Stimulated activated naive CD8-positive, alpha-beta T cell treated with anti-CD3 and anti-CD28 coated beads, Interleukin-15, Interleukin-2, amounts not matched to agents 100 U/mL and 50 U/mL, for 24 hours (primary cell): ENCODE measurements around the gene ZNF302.
"Not testable (repeated sequence)": the region's sequence is repeated elsewhere in the genome, so short reads cannot be mapped to it uniquely, and the experiment has no call there.

Experiments
- ATAC-seq: fragments of 150-1000 bp; cut with Tn5 transposase; one replicate; pipeline ENCODE4 v1.10.0; 2021
- DNase-seq: peaks from one replicate; pipeline ENCODE4 v3.0.0; 2021

Gene ZNF302

DNA sequence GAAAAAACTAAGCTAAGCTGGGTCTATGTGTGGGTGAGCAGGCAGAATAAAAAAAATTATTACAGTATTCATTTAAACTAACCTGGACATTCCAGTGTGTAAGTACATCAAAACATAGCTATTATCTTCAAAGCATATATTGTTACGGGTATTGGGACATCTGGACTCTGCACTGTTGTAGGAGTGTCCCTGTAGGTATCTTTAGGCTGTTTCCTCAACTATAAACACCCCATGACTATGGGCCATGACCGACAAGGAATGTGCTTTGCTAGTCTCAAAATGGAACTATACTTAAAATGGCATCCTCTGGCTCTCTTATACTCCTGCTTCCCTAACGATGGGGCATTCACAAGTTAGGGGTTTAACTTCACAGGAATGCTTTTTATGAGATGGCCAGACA lies 3.9 kb upstream of the ZNF302 start:
- DNase-seq (no peak), ATAC-seq (no peak)

DNA sequence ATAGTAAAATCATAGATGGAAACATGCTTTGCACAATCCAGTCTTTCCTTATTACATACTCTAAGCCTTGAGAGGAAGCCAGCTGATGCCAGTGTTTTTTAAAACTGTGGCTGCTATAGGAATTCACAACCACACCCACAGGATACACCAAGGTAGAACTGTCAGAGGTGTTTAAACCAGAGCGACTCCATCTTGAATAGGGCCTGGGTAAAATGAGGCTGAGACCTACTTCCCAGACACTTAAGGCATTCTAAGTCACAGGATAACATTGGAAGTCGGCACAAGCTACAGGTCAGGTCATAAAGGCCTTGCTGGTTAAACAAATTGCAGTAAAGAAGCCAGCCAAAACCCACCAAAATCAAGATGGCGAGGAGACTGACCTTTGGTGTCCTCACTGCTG lies 2.2 kb upstream of the ZNF302 start:
- no peak for DNase-seq

DNA sequence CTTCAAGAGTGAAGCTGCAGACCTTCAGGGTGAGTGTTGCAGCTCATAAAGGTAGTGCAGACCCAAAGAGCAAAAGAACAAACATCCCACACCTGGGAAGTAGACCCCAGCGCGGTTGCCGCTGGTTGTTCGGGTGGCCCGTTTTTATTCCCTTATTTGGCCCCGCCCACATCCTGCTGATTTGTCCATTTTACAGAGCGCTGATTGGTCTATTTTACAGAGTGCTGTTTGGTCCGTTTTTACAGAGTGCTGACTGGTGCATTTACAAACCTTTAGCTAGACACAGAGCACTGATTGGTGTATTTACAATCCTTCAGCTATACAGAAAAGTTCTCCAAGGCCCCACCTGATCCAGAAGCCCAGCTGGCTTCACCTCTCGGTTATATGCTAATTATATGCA lies 1.6 kb upstream of the ZNF302 start:
- DNase-seq = no peak
- no peak for ATAC-seq

More for the DNA sequence above, 2.2 kb upstream of the ZNF302 start:
- no peak for ATAC-seq

DNA sequence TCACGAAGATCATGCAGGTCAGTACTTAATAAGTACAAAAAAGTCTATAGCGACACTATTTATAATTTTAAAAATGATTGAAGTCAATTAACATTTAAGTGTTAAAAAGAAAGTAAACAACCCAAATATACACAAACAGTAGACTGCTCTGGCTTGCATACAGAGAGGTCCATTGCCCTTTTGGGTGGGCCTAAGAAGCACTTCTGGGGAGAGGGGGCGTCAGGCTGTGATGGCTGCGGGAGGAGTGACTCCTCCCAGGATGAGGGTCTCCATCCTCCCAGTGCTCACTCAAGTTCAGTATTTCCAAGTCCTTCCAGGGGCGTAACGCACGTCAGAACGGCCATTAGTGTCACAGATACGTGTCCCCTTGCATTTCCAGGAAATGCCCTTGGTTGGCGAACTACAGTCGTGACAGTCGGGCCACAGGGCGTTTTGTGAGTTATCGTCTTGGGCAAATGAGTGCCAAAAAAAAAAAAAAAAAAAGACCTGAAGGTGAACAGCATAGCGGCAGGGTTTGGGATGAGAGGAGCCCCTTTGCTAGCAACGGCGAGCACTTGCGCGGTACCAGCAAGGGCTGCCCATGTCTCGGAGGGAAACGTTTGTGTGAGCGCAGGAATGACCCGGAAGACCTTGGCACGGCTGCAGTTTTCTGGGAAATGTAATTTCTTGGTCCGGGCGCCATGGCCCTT lies 637 bp upstream of the ZNF302 start, which contains the start of gene SCGB2B2:
Gene SCGB2B2 (minus strand): TSS at position 463 of the 689 bp plus-strand sequence. CDS start 82,596 bp downstream, outside the sequence.
- DNase-seq (no peak), ATAC-seq (peak; percentile 80)

DNA sequence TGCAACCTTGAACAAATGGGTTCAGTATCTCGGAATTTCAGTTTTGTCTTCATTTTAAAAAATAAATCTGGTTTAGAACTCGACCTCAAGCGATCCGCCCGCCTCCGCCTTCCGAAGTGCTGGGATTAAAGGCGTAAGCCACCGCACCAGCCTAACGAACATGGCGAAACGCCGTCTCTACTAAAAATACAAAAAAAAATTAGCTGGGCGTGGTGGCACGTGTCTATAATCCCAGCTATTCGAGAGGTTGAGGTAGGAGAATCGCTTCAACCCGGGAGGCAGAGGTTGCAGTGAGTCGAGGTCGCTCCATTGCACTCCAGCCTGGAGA lies 571 bp downstream of the ZNF302 start:
- ATAC-seq (no peak), DNase-seq (no peak)

DNA sequence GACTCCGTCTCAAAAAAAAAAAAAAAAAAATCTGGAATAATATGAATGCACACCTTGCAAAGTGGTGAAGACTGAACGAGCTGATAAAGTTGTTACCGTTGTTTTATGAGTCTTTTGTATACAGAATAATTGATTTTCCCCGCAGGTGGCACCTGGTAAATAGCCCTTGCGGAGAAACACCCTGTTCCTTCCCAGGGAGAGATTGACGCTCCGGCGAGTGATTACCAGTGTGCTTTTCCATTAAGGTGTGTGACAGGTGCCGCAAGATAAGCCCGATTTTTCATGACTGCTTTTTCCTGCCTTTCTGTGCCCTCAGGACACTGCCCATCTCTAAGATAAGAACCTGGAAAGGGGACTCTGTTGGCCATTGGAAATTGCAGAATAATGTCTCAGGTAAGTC lies 943 bp downstream of the ZNF302 start:
- ATAC-seq (no peak), DNase-seq (no peak)

DNA sequence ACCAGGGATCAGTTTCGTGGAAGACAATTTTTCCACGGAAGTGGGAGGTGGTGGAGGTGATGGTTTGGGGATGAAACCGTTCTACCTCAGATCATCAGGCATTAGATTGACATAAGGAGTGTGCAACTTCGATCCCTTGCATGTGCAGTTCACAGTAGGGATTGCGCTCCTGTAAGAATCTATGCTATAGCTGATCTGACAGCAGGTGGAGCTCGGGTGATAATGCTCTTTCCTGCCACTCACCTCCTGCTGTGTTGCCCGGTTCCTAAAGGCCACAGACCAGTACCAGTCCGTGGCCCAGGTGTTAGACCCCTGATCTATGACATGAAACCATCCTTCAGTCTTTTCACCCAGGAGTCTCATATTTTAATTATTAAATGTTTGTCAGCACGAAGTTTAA lies 4.0 kb downstream of the ZNF302 start:
- ATAC-seq (no peak), DNase-seq (no peak)

DNA sequence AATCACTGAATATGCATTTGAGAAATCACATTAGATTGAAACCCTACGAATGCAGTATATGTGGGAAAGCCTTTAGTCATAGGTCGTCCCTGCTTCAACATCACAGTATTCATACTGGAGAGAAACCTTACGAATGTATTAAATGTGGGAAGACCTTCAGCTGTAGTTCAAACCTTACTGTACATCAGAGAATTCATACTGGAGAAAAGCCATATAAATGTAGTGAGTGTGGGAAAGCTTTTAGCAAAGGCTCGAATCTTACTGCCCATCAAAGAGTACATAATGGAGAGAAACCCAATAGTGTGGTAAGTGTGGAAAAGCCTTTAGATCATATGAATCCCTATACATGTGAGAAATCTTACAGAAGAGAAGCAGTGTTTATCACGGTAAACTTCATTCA lies 7.8 kb downstream of the ZNF302 start:
- not testable (repeated sequence) for ATAC-seq, DNase-seq

DNA sequence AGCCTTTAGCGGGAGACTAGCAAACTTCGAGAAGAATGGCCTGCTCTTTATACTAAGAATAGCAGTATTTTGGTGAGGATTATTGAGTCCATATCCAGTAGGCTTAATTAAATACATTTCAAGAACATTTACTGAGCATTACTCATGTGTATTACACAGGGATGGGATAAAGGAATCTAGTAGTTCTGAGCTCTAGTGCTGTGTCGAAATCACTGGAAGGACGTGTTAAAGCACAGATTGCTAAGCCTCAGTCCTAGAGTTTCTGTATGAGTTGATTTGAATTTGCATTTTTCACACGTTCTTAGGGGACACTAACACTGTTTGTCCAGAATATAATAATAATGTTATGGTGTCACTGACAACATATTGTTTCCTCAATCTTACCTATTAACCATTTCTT lies 9.0 kb downstream of the ZNF302 start:
- DNase-seq (no peak), ATAC-seq (no peak)

DNA sequence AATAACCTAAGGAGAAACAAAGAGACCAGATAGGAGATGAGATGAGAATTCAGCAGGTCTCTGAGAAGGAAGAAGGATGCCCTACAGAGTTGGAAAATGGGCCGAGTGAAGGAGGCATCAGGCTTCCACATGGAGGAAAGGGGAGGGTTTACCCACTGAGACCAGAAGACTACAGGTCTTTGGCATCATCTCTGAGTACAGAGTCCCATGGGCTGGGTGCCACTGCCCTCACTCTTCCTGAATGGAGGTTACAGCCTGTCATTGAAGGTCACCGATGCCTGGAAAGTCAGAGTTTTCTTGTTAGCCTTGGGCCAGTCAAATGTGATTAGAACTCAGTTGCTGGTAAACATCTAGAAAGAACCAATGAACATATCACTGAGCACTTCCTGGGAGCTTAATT lies 9.9 kb downstream of the ZNF302 start:
- DNase-seq (no peak), ATAC-seq (no peak)

DNA sequence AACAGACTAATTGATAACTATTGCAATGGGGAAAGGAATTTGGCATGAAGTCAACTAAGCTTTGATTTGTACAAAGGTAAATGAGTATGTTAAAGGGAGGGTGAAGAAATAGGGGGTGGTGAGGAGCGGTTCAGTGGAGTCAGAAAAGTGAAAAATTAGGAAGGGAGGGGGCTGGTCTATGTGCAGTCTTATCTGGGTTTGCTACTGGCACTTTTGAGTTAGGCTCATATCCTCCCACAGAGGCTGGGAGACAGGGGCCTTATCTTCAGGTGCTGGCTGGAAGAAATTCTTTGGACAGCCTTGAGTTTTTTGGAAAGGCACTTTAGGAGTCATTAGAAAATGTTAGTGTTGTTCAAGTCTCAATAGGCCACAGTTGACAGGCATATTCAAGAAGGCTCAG lies 11.1 kb downstream of the ZNF302 start:
- DNase-seq = no peak
- no peak for ATAC-seq

DNA sequence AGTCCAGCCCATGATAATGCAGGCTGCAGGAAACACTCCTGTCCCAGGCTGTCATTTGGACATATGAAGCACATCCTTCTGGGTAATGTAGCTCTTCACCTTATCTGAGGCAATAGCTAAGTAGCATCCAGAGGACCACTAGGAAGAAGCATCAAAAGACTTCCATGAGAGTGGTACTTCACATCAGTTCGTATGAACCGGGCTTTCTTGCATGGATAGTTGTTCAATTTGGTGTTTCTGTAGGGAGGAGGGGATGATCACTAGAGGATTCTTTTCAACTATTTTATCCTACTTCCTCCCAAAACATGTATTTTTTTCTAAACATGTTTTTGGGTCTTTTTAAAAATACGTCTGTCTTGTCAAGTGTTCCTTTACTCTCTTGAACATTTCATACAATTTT lies 12.9 kb downstream of the ZNF302 start:
- ATAC-seq (no peak), DNase-seq (no peak)

DNA sequence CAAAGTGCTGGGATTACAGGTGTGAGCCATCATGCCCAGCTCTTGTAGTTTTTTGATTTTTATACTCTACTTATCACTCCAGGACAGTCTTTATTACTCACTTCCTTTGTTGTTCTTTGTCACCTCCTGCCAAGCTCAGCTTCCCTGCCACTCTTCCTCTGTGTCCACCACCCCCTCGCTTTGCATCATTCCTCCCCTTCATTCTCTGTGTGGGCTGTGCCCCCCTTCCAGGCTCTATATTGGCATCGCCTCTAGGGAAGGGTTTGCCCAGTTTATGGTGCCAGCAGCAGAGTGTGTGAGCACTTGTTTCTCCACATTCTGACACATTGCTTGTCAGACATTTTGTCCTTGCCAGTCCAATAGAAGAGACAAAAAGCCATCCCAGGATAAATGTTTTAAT lies 15.1 kb downstream of the ZNF302 start:
- ATAC-seq = no peak
- no peak for DNase-seq

DNA sequence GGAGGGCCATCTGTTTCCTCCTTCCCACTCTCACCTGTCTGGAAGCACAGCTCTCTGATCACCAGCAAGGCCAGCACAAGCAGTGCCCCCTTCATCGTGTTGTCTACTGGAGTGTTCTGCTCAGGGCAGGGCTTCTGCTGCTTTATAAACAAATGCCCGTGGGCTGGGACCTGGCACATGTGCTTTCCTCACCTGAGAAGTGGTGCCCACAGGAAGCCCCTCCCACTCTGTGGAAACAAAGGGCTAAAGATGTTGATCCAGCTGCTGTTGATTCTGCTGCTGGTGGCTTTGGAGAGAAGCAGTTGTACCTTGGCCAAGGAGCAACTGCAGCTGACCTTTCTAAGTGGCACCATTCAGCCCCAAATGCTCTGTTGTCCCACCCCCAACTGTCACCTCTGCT lies 30.2 kb downstream of the ZNF302 start:
- ATAC-seq (no peak), DNase-seq (no peak)

DNA sequence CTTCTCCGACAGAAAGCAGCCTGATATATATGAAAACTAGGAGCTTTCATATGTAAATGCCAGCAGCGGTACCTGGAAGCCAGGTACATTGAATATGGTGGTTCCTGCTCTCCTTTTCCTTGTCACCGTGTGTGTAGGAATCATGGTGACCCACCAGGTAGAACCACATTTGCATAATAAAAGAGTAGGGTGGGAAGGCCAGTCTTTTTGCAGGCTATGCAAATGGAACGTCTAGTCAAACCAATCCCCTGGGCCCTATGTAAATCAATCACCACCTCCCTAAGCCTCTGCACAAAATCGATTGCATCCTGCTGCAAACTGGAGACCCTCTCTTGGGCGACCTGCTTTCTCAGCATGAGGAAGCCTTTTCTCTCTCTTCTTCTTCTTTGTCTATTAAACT lies 34.4 kb downstream of the ZNF302 start:
- ATAC-seq (no peak), DNase-seq (no peak)

DNA sequence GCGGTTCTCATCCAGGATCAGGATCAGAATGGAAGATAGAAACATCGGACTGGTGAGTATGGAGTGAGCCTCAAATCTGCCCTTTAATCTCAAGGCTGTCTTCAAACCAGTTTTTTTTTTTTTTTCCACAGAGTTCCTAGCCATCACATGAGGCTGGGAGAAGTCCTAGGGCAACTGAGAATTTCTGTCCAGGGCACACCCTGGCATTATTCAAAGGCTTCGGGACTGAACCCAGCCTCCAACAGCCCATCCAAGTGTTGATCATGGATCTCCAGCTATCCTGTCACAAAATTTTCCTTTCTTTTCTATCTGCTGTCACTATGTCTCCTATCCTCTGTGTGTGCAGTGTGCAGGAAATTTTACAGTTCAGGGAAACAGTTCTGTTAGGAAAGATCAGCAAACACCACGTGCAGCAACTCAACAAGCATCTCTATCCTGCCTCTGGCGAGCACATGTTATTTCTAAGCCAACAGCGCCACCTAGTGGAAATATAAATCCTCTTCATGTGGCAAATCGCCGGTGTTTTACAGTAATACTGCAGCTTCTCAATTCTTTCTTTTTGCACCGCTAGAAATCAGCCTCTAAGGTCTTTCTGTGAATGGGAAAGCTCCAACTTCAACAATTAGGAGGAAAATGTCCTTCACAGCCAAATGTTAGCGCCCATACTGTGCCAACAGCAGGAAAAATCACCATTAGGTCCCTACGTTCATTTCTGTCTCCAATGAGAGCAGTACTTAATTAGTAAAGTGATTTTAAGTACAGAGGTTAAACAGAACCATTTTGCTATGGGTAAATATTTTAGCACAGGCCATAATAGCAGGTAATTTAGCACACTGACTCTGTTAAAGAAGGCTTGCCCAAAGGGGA lies 35.1 kb downstream of the ZNF302 start:
- DNase-seq (peak; percentile 44), ATAC-seq (peak; percentile 57)

DNA sequence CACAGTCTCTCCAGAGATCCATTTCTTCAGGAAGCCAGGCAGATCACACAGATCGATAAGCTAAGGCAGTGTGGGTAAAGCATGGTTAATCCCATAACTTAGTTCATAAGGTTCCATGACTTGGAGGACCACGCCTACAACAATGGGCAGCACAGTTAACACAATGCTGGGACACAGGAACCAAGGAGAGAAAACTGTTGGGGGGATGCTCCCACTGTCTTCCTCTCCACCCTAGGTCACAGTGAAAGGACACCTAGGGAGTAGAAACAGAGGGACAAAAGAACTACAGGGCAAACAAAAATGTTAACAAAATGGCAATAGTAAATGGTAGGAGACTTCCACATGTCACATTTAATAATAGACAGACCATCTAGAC lies 35.8 kb downstream of the ZNF302 start:
- ATAC-seq (no peak), DNase-seq (peak; percentile 11)

DNA sequence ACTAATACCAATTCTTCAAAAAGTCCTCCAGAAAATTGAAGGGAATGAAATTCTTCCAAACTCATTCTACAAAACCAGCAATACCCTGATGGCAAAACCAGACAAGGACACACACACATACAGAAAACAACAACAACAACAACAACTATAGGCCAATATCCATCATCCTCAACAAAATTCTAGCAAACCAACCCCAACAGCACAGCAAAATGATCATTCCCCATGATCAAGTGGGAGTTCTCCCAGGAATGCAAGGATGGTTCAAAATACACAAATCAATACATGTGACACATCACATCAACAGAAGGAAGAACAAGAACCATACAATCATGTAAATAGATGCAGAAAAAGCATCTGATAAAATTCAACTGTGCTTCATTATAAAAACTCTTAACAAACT lies 37.9 kb downstream of the ZNF302 start:
- ATAC-seq = no peak
- no peak for DNase-seq

DNA sequence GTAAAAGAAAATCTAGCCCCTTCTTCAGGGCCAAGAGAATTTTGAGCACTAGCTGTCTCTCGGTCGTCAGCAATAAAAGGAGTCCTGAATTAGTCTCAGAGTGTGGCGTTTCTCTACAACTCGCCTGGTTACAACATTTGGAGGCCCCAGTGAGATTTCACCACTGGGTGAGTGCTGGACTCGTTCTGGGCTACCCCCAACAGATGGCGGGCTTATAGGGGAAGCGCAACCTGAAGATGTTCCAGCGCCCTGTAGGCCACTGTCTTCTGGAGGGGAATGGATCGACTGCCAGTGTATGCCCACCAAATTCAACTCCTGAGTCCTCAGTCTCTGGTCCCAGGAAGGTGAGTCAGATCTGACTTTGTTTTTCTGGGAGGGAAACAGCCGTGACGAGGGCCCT lies 44.9 kb downstream of the ZNF302 start:
- ATAC-seq = no peak
- DNase-seq = no peak

DNA sequence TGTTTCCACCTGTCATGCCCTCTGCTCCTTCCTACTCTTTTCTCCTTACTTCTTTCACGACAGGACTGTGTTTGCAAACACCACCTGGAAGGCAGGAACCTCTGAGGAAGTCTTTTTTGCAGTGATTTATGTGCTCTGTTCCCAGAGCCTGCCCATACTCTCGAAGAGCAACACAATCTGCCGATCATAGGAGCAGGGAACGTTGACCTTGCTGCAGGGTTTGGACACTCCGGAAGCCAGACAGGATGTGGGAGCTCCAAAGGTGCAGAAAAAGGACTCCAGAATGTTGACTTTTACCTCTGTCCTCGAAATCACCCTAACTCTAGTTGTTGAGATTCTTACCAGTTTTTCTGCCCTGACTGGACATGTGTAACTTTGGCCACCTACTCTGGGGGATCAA lies 47.9 kb downstream of the ZNF302 start:
- ATAC-seq (no peak), DNase-seq (no peak)

DNA sequence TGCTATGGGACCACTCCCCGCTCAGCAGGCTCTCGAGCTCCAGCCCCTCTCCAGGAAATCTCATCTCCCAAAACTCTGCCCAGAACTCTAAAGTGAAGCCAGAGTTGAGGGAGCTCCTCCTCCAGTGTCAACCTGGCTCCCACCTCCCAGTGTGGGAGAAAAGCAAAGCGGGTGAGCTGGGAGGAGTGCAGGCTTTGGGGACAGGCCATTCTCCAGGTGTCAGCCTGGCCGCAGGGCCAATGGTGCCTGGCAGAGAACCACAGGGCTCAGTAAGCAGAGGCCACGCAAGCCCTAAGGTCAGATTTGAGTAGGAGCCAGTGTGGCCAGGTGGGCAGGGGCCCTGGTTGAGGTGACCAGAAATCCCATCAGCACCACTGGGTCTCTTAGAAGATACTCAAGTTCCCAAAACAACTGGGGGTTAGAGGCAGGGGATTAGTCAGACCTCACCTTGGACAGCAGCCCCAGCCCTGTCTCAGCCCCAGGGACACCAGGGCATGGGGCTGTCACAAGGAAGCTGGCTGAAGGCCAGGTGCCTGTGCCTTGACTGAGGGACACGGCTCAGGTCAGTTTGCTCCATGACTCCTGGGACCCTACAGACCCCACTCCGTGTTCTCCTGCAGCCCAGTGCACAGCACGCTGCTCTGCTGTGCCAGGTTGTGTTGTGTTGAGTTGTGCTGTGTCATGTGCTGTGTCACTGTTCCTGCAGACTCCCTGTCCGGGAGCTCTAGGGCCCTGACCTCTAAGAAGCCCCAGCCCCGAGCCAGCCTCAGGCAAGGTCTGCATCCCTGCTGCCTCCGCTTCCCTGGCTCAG lies 53.7 kb downstream of the ZNF302 start:
- ATAC-seq (no peak), DNase-seq (no peak)

DNA sequence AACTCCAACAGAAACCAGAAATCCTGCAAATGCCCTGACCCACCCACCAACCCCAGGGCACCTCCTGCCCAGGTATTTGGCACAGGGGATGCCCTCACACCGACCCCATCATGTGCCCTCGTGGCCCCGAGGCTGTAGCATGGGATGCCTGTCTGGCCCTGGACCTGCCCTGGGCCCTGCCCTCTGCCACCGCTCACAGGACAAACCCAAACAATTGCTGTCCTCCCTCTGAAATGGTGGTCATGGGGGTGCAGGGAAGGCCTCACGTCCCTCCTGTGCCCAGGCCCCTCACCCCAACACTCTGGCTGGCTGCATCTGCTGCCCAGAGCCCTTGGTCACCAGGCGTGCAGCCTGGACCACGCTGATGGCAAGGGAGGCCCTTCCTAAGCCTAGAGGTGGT lies 54.5 kb downstream of the ZNF302 start:
- ATAC-seq (no peak), DNase-seq (no peak)

DNA sequence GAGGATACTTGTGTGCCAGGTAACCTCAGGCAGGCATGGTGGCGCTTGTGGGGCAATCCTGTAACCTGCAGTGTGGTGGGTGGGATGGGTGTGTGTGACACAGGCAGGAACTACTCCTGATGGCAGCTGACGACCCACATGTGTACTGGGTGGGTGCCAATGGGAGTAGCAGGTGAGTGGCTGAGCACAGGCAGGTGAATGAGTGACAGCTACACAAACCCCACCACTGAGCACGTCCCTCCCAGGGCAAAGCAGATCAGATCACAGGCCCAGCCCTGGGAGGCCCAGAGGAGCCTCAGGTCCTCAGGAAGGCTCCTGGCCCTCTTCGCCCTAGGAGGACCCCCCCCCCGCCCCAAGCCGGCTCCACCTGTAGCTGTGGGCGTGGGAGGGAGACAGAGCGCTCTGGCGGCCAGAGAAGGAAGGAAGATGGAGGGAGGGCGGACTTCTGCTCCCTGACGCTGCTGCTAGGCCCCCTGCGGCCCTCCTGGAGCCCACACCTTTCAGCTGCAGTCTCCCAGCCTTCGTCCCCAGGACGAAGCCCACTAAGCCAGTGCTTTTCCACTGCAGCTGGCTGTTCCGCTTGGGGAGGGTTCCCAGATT lies 55.2 kb downstream of the ZNF302 start:
- ATAC-seq = no peak
- no peak for DNase-seq
